Measurements from ENCODE around the gene EEIG2.

The EEIG2 gene

GRCh38 chr1:108585313-108585712 is 25.4 kb downstream of the EEIG2 start:
- no peak for DNase-seq

- DNase-seq = no peak
Measured at GRCh38 chr1:108590441-108590840, 30.5 kb downstream of the EEIG2 start.

- no peak for DNase-seq
Measured at GRCh38 chr1:108590957-108591356, 31.1 kb downstream of the EEIG2 start.

- no peak for DNase-seq
Measured at GRCh38 chr1:108591466-108591865, 31.6 kb downstream of the EEIG2 start.

- no peak for DNase-seq
Measured at GRCh38 chr1:108592030-108592759, 32.3 kb downstream of the EEIG2 start.

- DNase-seq = no peak
Measured at GRCh38 chr1:108593448-108593847, 33.5 kb downstream of the EEIG2 start.

- no peak for DNase-seq
Measured at GRCh38 chr1:108595507-108595906, 35.6 kb downstream of the EEIG2 start.

- DNase-seq = no peak
Measured at GRCh38 chr1:108597041-108597440, 37.1 kb downstream of the EEIG2 start.

GRCh38 chr1:108598340-108598739 is 38.4 kb downstream of the EEIG2 start:
- no peak for DNase-seq

- DNase-seq = no peak
Measured at GRCh38 chr1:108600504-108600903, 40.6 kb downstream of the EEIG2 start.

GRCh38 chr1:108601708-108602410 is 42.0 kb downstream of the EEIG2 start:
- no peak for DNase-seq

- no peak for DNase-seq
Measured at GRCh38 chr1:108605633-108606032, 45.7 kb downstream of the EEIG2 start.

- DNase-seq = no peak
Measured at GRCh38 chr1:108606478-108606877, 46.6 kb downstream of the EEIG2 start.

GRCh38 chr1:108609483-108610049 is 49.7 kb downstream of the EEIG2 start:
- no peak for DNase-seq

Data from activated CD4-positive, alpha-beta T cell treated with anti-CD3 and anti-CD28 coated beads for 1 hour (primary cell).